ENCODE data around the gene UACA. TPM values are rescaled to one million over a fixed set of nuclear protein-coding genes. Genes with fewer than 3 reads are reported as not detected.

The UACA gene
- total and polyA plus RNA-seq, 9 of the 15 experiments (the other 6 are each of a cell fraction or from before 2014, with no cell fraction given): 0.06 to 0.33 (median 0.15) TPM; not detected in 5

DNA sequence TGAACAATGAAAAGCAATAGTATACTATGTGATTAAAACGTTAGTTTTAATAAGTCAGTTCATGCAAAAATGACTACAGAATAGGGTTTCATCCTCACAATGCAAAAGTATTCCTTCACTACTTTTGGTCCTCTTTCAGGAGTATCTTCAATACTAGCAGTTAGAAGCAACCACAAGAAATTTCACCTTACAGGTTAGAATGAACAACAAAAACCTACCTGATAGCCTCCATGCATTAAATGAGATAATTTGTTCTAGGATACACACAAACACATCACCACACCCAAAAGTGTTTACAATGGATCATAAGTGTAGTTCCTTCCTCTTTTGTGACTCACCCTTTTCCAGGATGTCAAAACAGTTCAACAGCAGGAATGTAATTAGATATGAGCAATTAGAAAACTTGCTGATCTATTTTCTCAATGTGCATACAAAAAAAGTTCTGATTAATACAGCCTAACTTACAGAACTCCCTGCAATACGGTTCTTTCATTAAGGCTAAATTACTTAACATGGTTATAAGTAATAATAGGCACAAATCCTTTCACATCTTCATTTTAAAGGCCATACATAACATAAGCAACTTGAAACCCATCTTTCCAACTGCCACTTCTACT is 21.6 kb downstream of the UACA start:
- Histone ChIP-seq H2AFZ (ENCODE audit: low read depth, low read length) (no peak overlapping the region), H3K4me2 (ENCODE audit: insufficient read depth, low read length) (no peak overlapping the region)
- WGBS (ENCODE audit: insufficient coverage, low coverage, missing lambda C conversion rate): 0% methylated on average over 2 of the region's 2 CpGs

More for the DNA sequence above, 21.6 kb downstream of the UACA start:
- Histone ChIP-seq H3K9me1 (ENCODE audit: control insufficient read depth, insufficient read depth, low read length) (no peaks in the 10 kb centered on the region), H3K4me3 (no peak overlapping the region), H3K4me1 (replicated peaks in 1 of 2; ENCODE audit: control insufficient read depth in 2 of 2, insufficient read depth in 2 of 2, low read length in 2 of 2) (no peaks in the 10 kb centered on the region), H3K27ac (ENCODE audit: extremely low read depth, low read depth, low read length) (no peak overlapping the region), H4K20me1 (replicated peaks; ENCODE audit: control insufficient read depth, insufficient read depth, low read length) (no peaks in the 10 kb centered on the region), H3K36me3 (ENCODE audit: control insufficient read depth, insufficient read depth, low read length) (no peaks in the 10 kb centered on the region), H3K9me3 (replicated peaks; ENCODE audit: control insufficient read depth, insufficient read depth, low read depth, low read length) (no peaks in the 10 kb centered on the region), H3K79me2 (ENCODE audit: control insufficient read depth, insufficient read depth, low read length) (no peaks in the 10 kb centered on the region), H3K27me3 (ENCODE audit: control insufficient read depth in 2 of 2, insufficient read depth in 2 of 2, low read length in 2 of 2) (no peaks in the 10 kb centered on the region), H3K9ac (ENCODE audit: insufficient read depth in 1 of 2, low read depth in 2 of 2, low read length in 2 of 2) (no peak overlapping the region)
- DNase-seq (ENCODE audit: extremely low read depth in 1 of 4, low spot score in 3 of 4): no peak
- no peak for ATAC-seq
- FAIRE-seq: no peak
- in situ Hi-C loops (cut with MboI) (no loop called here), intact Hi-C loops (cut with micrococcal nuclease) (no loop called here)
- CTCF ChIA-PET (ENCODE audit: low intra/inter-chr PET ratio): no interaction called here
- POLR2A ChIA-PET: no interaction called here
- TF ChIP-seq FUS (optimal IDR thresholded peaks at IDR 0.05; ENCODE audit: low read depth, low read length) (no peak), TAF7 (tag; IDR thresholded peaks at IDR 0.05) (no peak), SRSF1 (IDR thresholded peaks at IDR 0.05; ENCODE audit: low read depth, low read length) (no peak)
- TF ChIP-seq, protein P1, sequence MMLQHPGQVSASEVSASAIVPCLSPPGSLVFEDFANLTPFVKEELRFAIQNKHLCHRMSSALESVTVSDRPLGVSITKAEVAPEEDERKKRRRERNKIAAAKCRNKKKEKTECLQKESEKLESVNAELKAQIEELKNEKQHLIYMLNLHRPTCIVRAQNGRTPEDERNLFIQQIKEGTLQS (IDR thresholded peaks at IDR 0.05): no peak
- TF ChIP-seq, protein P1 (CRISPR knock-in tag; conservative IDR thresholded peaks at IDR 0.05): no peak
- TF ChIP-seq, protein P2, sequence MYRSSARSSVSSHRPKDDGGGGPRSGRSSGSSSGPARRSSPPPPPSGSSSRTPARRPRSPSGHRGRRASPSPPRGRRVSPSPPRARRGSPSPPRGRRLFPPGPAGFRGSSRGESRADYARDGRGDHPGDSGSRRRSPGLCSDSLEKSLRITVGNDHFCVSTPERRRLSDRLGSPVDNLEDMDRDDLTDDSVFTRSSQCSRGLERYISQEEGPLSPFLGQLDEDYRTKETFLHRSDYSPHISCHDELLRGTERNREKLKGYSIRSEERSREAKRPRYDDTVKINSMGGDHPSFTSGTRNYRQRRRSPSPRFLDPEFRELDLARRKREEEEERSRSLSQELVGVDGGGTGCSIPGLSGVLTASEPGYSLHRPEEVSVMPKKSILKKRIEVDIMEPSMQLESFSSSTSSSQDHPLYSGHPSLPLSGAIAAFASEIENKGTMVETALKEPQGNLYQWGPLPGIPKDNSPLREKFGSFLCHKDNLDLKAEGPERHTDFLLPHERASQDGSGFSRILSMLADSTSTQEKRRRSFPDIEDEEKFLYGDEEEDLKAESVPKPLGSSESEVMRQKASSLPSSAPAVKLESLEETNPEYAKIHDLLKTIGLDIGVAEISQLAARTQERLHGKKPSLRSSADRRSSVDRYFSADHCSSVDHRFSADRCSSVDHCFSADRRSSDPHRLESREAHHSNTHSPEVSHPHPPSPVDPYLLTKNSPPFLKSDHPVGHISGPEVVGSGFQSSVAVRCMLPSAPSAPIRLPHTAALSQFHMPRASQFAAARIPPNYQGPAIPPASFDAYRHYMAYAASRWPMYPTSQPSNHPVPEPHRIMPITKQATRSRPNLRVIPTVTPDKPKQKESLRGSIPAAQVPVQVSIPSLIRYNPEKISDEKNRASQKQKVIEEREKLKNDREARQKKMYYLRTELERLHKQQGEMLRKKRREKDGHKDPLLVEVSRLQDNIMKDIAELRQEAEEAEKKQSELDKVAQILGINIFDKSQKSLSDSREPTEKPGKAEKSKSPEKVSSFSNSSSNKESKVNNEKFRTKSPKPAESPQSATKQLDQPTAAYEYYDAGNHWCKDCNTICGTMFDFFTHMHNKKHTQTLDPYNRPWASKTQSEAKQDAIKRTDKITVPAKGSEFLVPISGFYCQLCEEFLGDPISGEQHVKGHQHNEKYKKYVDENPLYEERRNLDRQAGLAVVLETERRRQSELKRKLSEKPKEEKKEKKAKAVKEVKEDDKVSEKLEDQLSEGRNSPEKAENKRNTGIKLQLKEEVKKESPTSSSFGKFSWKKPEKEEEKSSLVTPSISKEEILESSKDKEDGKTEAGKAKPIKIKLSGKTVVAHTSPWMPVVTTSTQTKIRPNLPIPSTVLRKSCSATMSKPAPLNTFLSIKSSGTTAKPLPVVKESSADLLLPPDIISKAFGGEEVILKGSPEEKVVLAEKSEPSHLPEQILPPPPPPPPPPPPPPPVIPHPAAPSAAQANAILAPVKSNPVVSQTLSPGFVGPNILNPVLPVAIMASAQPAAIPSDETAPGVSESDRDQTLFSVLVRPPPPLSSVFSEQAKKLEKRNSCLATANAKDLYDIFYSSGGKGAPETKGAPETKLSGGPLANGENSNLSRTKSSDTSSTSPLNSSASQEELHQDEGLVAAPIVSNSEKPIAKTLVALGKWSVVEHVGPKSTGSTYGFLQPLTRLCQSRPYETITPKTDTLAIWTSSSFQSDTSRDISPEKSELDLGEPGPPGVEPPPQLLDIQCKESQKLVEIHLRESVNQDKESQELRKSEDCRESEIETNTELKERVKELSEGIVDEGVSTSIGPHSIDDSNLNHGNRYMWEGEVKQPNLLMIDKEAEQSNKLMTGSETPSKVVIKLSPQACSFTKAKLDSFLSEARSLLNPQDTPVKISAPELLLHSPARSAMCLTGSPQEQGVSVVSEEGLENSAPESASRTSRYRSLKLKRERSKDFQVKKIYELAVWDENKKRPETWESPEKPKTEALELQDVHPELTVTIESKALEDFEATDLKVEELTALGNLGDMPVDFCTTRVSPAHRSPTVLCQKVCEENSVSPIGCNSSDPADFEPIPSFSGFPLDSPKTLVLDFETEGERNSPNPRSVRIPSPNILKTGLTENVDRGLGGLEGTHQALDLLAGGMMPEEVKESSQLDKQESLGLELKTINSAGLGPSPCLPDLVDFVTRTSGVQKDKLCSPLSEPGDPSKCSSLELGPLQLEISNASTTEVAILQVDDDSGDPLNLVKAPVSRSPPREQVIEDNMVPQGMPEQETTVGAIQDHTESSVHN (IDR thresholded peaks at IDR 0.05; ENCODE audit: borderline replicate concordance in 1 of 2, low read depth in 1 of 2): no peak
- BruUV-seq (replicated peaks): no TSS peak

Measured in K562 (cell line).